K562 (cell line): ENCODE results near the gene LHB. TPM values are rescaled to one million over a fixed set of nuclear protein-coding genes. Genes with fewer than 3 reads are reported as not detected.

Source experiments
- BRD9 ChIP-seq: fragments of 450-650 bp; IDR thresholded peaks from 2 replicates; pipeline ENCODE4 v1.6.1; 2018; ENCODE audit warnings: low read depth; ENCODE audit not compliant: partially characterized antibody
- CHD7 ChIP-seq: fragments of 200-600 bp; sonication (generic); IDR thresholded peaks from one replicate; pipeline ENCODE4 v1.6.1; 2012; ENCODE audit warnings: mild to moderate bottlenecking, low read depth, low read length, inconsistent platforms
- COPS2 ChIP-seq: fragments of 450-650 bp; conservative IDR thresholded peaks from 2 replicates; pipeline ENCODE4 v1.6.1; 2016; ENCODE audit warnings: mild to moderate bottlenecking, moderate library complexity
- CXXC5 ChIP-seq: fragments of 250-450 bp; sonication (Bioruptor Pico); IDR thresholded peaks from 2 replicates; pipeline ENCODE4 v1.8.0; 2022; ENCODE audit warnings: inconsistent platforms, mild to moderate bottlenecking, moderate library complexity
- KAT8 ChIP-seq: fragments of 450-650 bp; IDR thresholded peaks from 2 replicates; pipeline ENCODE4 v1.6.1; 2016; ENCODE audit warnings: low read depth, mild to moderate bottlenecking
- PHF21A ChIP-seq: fragments of 450-650 bp; IDR thresholded peaks from 2 replicates; pipeline ENCODE4 v1.6.1; 2017; ENCODE audit warnings: low read depth, borderline replicate concordance
- USF2 ChIP-seq: sonication (generic); formaldehyde crosslinking; IDR thresholded peaks from 2 replicates; pipeline ENCODE4 v1.5.0; 2020; ENCODE audit warnings: missing genetic modification reagents
- ZNF212 ChIP-seq: fragments of 450-650 bp; formaldehyde crosslinking; IDR thresholded peaks from 2 replicates; pipeline ENCODE4 v1.4.0; 2020; ENCODE audit warnings: mild to moderate bottlenecking
- ZNF551 ChIP-seq: fragments of 250-450 bp; sonication (Bioruptor Pico); IDR thresholded peaks from 2 replicates; pipeline ENCODE4 v1.5.0; 2021; ENCODE audit warnings: mild to moderate bottlenecking, moderate library complexity
- polyA plus RNA-seq, 8 experiments: library from polyadenylated mRNA; depleted of rRNA in 4 of 8; stranded (reverse) in 5 of 8; unstranded in 3 of 8; fragments of >200 nt; fragmentation: Nextera tagmentation in 2 of 8; fragmentation: Illumina TruSeq in 1 of 8; extraction: Ambion mirVana in 2 of 8; extraction: Trizol in 1 of 8; gene quantifications; 2 replicates each; pipeline versions ENCODE4 v1.2.1 to v1.2.3, GENCODE V29; 2011 to 2014; ENCODE audit warnings: inconsistent platforms in 1 of 8, missing spikeins in 1 of 8
- total RNA-seq, 7 experiments: library from RNA; depleted of rRNA in 6 of 7; stranded (reverse); fragments of >200 nt in 6 of 7; fragmentation: Illumina TruSeq in 2 of 7; extraction: Trizol in 2 of 7; gene quantifications; 2 replicates each; pipeline versions ENCODE4 v1.2.1 to v1.2.3, GENCODE V29; 2011 to 2021; ENCODE audit warnings: low replicate concordance in 1 of 7
- TF ChIP-seq, protein P1 (sequence below): sonication (generic); formaldehyde crosslinking; IDR thresholded peaks from 2 replicates; pipeline ENCODE4 v1.8.0; 2022; ENCODE audit warnings: mild to moderate bottlenecking, missing genetic modification reagents, borderline replicate concordance
- TF ChIP-seq, protein P2 (sequence below): IDR thresholded peaks from 2 replicates; pipeline ENCODE4 v1.6.1; 2012; ENCODE audit warnings: low read depth, low read length, improper control_type of control experiment, borderline replicate concordance

LHB gene
- total and polyA plus RNA-seq, 9 of the 15 experiments (the other 6 are each of a cell fraction or from before 2014, with no cell fraction given): 0.54 TPM; not detected in 8

- TF ChIP-seq CHD7 (peak; percentile 39), BRD9 (no peak), KAT8 (no peak), CXXC5 (CRISPR knock-in tag) (no peak), ZNF212 (no peak), USF2 (peak; percentile 64), ZNF551 (no peak), COPS2 (no peak), PHF21A (no peak)
- TF ChIP-seq, protein P1, sequence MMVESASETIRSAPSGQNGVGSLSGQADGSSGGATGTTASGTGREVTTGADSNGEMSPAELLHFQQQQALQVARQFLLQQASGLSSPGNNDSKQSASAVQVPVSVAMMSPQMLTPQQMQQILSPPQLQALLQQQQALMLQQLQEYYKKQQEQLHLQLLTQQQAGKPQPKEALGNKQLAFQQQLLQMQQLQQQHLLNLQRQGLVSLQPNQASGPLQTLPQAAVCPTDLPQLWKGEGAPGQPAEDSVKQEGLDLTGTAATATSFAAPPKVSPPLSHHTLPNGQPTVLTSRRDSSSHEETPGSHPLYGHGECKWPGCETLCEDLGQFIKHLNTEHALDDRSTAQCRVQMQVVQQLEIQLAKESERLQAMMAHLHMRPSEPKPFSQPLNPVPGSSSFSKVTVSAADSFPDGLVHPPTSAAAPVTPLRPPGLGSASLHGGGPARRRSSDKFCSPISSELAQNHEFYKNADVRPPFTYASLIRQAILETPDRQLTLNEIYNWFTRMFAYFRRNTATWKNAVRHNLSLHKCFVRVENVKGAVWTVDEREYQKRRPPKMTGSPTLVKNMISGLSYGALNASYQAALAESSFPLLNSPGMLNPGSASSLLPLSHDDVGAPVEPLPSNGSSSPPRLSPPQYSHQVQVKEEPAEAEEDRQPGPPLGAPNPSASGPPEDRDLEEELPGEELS: peak; percentile 68; the same call in 1 of the 2 replicates
- TF ChIP-seq, protein P2, sequence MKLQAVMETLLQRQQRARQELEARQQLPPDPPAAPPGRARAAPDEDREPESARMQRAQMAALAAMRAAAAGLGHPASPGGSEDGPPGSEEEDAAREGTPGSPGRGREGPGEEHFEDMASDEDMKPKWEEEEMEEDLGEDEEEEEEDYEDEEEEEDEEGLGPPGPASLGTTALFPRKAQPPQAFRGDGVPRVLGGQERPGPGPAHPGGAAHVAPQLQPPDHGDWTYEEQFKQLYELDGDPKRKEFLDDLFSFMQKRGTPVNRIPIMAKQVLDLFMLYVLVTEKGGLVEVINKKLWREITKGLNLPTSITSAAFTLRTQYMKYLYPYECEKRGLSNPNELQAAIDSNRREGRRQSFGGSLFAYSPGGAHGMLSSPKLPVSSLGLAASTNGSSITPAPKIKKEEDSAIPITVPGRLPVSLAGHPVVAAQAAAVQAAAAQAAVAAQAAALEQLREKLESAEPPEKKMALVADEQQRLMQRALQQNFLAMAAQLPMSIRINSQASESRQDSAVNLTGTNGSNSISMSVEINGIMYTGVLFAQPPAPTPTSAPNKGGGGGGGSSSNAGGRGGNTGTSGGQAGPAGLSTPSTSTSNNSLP: no peak
Measured at GRCh38 chr19:48966541-48967345, 50.1 kb downstream of the LHB start (continued).
